ENCODE results near the gene RNF166. TPM values are rescaled to one million over a fixed set of nuclear protein-coding genes. Genes with fewer than 3 reads are reported as not detected.

Gene RNF166
- total RNA-seq, 1 experiment from 2014 or later: 26.5 TPM

- Histone ChIP-seq H3K4ac (ENCODE audit: low read depth, low read length) (no peak overlapping the region), H2AK5ac (ENCODE audit: insufficient read length, low read length) (no peak overlapping the region), H2AFZ (ENCODE audit: low read length) (no peak overlapping the region), H2BK12ac (ENCODE audit: insufficient read length, low read depth, low read length) (no peak overlapping the region), H3K79me1 (ENCODE audit: insufficient read depth, low read depth, low read length, poor library complexity, severe bottlenecking) (no peaks in the 10 kb centered on the region), H3K14ac (ENCODE audit: insufficient read depth, low read length) (no peak overlapping the region), H4K8ac (replicated peaks; ENCODE audit: insufficient read length, low read depth, low read length) (no peak overlapping the region), H3K9me3 (ENCODE audit: control insufficient read depth, low read depth, low read length) (no peaks in the 10 kb centered on the region), H3K18ac (ENCODE audit: insufficient read length, low read depth, low read length) (no peak overlapping the region), H3K4me1 (ENCODE audit: insufficient read depth, low read length) (no peaks in the 10 kb centered on the region), H3K27me3 (ENCODE audit: insufficient read depth, low read length) (no peaks in the 10 kb centered on the region; the same call in 1 of the 2 replicates), H3T11ph (ENCODE audit: low read length) (no peak overlapping the region), H2BK15ac (ENCODE audit: low read depth, low read length) (no peak overlapping the region), H3K23ac (ENCODE audit: insufficient read length, low read depth, low read length) (no peak overlapping the region), H2BK20ac (ENCODE audit: low read depth, low read length, poor library complexity, severe bottlenecking) (no peak overlapping the region), H3K27ac (ENCODE audit: insufficient read length, low read depth, low read length) (no peak overlapping the region), H4K91ac (ENCODE audit: insufficient read length, low read depth, low read length) (no peak overlapping the region), H3K4me2 (ENCODE audit: insufficient read depth, insufficient read length, low read length) (peak overlapping the region; percentile 48), H4K20me1 (ENCODE audit: control insufficient read depth, insufficient read depth, insufficient read length) (no peaks in the 10 kb centered on the region), H3K23me2 (ENCODE audit: insufficient read length, low read depth, low read length, poor library complexity, severe bottlenecking) (peaks cover 12% of the 10 kb centered on the region), H4K5ac (ENCODE audit: insufficient read length, low read depth, low read length) (no peak overlapping the region), H3K56ac (ENCODE audit: insufficient read length, low read depth, low read length) (no peak overlapping the region), H2BK5ac (ENCODE audit: insufficient read length, low read length) (no peak overlapping the region), H3K79me2 (ENCODE audit: insufficient read depth, low read length) (no peaks in the 10 kb centered on the region), H3K9ac (ENCODE audit: extremely low read depth, insufficient read length, low read length) (no peak overlapping the region), H2BK120ac (ENCODE audit: low read depth, low read length, poor library complexity, severe bottlenecking) (no peak overlapping the region)
- peaks cover 19 to 26% of the 10 kb centered on the region in 2 experiments for H3K4me1 Mint-ChIP-seq
- H3K9me3 Mint-ChIP-seq: no peaks in the 10 kb centered on the region
- no peak for TF ChIP-seq CTCF (conservative IDR thresholded peaks at IDR 0.05)
- DNase-seq: no peak
- no peak overlapping the region for H3K27ac Mint-ChIP-seq
- peaks cover 39% of the 10 kb centered on the region for H3K27me3 Mint-ChIP-seq (ENCODE audit: low read depth)
- H3K4me3 Mint-ChIP-seq: peak overlapping the region; percentile 75 to 83
- no peaks in the 10 kb centered on the region for H3K36me3 Mint-ChIP-seq (ENCODE audit: insufficient read depth in 1 of 3, low read depth in 3 of 3)
- no CpG with 5 or more reads among the region's 25 CpGs for WGBS (ENCODE audit: extremely low coverage, insufficient read length, low lambda C conversion rate)
Observed at GRCh38 chr16:88686062-88686438, 20.2 kb downstream of the RNF166 start.

Measured in H9 (cell line).